ENCODE measurements around the gene LRFN4. TPM values are rescaled to one million over a fixed set of nuclear protein-coding genes. Genes with fewer than 3 reads are reported as not detected.

Gene LRFN4
- total and polyA plus RNA-seq, 4 donors = 4.6 to 34.4 (median 15.3) TPM

- no peaks in the 10 kb centered on the region for H3K27me3 ChIP-seq (ENCODE audit: control insufficient read depth in 3 of 3, insufficient read depth in 3 of 3, low read length in 2 of 3)
- no peak for DNase-seq
- H3K4me3 ChIP-seq = no peak overlapping the region
- no peak for ATAC-seq (ENCODE audit: insufficient read depth, low FRiP score)
- WGBS, 2 donors = 91 to 94% methylated on average over 7 of the region's 7 CpGs
- no peak overlapping the region for H3K9ac ChIP-seq (ENCODE audit: insufficient read depth in 1 of 2, low read length in 2 of 2)
- H3K4me1 ChIP-seq (ENCODE audit: control insufficient read depth in 5 of 5, insufficient read depth in 5 of 5, low read length in 5 of 5) = peaks cover 0 to 30% (median 7%) of the 10 kb centered on the region in 5 donors
- TF ChIP-seq CTCF (IDR thresholded peaks at IDR 0.05; ENCODE audit: control extremely low read depth, extremely low read depth) = no peak
- no peak overlapping the region for H3K27ac ChIP-seq (ENCODE audit: low read depth in 1 of 2, low read length in 1 of 2)
- H3K36me3 ChIP-seq (ENCODE audit: control insufficient read depth in 4 of 4, insufficient read depth in 4 of 4, low read length in 4 of 4) = no peaks in the 10 kb centered on the region
- no peaks in the 10 kb centered on the region for H3K9me3 ChIP-seq (ENCODE audit: control insufficient read depth in 4 of 4, insufficient read depth in 3 of 4, low read length in 3 of 4)
Measured at GRCh38 chr11:66879000-66879399, 22.1 kb downstream of the LRFN4 start.

DNA sequence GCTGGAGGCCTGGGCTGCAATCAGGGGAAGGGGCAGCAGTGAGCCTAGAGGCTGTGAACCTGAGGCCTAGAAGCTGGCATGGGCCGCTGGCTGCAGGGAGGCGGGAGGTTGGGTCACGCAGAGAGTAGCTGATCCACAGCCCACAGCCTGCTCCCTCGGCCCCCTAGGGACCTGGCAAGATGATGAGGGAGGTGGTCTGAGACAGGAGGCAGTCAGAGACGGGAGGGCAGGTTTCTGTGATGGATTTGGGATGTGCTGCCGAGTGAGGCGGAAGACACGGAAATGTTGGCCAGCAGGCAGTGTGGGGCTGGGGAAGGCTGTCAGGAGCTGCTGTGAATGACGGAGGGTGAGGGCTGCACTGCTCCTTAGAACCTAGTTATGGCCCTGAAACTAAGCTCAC is 22.7 kb downstream of the LRFN4 start:
- DNase-seq (no peak), ATAC-seq (ENCODE audit: insufficient read depth, low FRiP score) (no peak)
- H3K27me3 ChIP-seq (ENCODE audit: control insufficient read depth in 3 of 3, insufficient read depth in 3 of 3, low read length in 2 of 3) = no peaks in the 10 kb centered on the region
- H3K9me3 ChIP-seq (ENCODE audit: control insufficient read depth in 4 of 4, insufficient read depth in 3 of 4, low read length in 3 of 4) = no peaks in the 10 kb centered on the region
- no peak overlapping the region for H3K9ac ChIP-seq (ENCODE audit: insufficient read depth in 1 of 2, low read length in 2 of 2)
- no peak overlapping the region for H3K4me3 ChIP-seq
- TF ChIP-seq CTCF (IDR thresholded peaks at IDR 0.05; ENCODE audit: control extremely low read depth, extremely low read depth) = no peak
- 93 to 95% methylated on average over 9 of the region's 9 CpGs for WGBS, 2 donors
- peaks cover 0 to 30% (median 7%) of the 10 kb centered on the region in 5 donors for H3K4me1 ChIP-seq (ENCODE audit: control insufficient read depth in 5 of 5, insufficient read depth in 5 of 5, low read length in 5 of 5)
- no peak overlapping the region for H3K27ac ChIP-seq (ENCODE audit: low read depth in 1 of 2, low read length in 1 of 2)
- no peaks in the 10 kb centered on the region for H3K36me3 ChIP-seq (ENCODE audit: control insufficient read depth in 4 of 4, insufficient read depth in 4 of 4, low read length in 4 of 4)

DNA sequence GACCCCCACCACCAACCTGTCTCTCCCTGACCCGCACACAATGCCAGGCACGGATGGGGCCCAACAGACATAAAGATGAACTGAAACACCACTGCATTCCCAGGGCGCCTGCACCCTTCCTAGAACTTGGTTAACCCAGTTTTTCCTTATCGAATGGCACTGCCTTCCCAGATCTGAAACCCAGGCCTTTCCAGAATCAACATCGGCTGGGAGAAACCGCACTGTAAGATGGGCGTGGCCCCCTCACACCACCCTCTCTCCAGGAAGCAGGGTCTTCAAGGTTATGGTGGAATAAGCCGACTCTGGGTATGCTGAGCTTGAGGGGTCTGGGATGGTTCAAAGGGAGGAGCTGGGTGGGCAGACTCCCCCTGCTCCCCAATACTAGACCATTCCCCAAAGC is 23.1 kb downstream of the LRFN4 start:
- H3K27ac ChIP-seq (ENCODE audit: low read depth in 1 of 2, low read length in 1 of 2) = no peak overlapping the region
- H3K4me3 ChIP-seq = no peak overlapping the region
- no peaks in the 10 kb centered on the region for H3K36me3 ChIP-seq (ENCODE audit: control insufficient read depth in 4 of 4, insufficient read depth in 4 of 4, low read length in 4 of 4)
- H3K27me3 ChIP-seq (ENCODE audit: control insufficient read depth in 3 of 3, insufficient read depth in 3 of 3, low read length in 2 of 3) = no peaks in the 10 kb centered on the region
- no peak for TF ChIP-seq CTCF (IDR thresholded peaks at IDR 0.05; ENCODE audit: control extremely low read depth, extremely low read depth)
- ATAC-seq (ENCODE audit: insufficient read depth, low FRiP score) (no peak), DNase-seq (no peak)
- 81 to 95% methylated on average over 8 of the region's 8 CpGs for WGBS, 2 donors
- H3K9me3 ChIP-seq (ENCODE audit: control insufficient read depth in 4 of 4, insufficient read depth in 3 of 4, low read length in 3 of 4) = no peaks in the 10 kb centered on the region
- H3K9ac ChIP-seq (ENCODE audit: insufficient read depth in 1 of 2, low read length in 2 of 2) = no peak overlapping the region
- peaks cover 0 to 30% (median 7%) of the 10 kb centered on the region in 5 donors for H3K4me1 ChIP-seq (ENCODE audit: control insufficient read depth in 5 of 5, insufficient read depth in 5 of 5, low read length in 5 of 5)

All from lung (tissue), 12 donors.